ENCODE measurements around the gene TRPC4AP.

DNA sequence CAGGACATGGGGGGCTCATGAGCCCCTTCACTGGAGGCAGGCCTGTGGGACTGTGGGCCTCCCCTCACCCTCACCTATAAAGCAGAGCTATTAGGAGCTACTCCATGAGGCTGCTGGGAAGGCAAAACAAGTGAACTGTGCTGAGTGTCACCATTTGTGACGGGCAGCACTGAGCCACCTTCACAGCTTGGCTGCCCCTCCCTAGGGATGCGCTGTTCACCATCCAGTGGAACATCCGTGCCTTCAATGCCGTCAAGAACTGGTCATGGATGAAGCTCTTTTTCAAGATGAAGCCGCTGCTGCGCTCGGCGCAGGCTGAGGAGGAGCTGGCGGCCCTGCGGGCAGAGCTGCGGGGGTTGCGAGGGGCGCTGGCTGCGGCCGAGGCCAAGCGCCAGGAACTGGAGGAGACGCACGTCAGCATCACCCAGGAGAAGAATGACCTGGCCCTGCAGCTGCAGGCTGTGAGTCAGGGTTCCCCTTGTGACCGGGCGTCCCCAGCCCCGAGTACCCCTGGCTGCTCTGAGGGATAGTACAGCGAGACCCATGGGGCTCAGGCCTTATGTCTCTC lies 98.6 kb downstream of the TRPC4AP start:
- TF ChIP-seq, protein P1, sequence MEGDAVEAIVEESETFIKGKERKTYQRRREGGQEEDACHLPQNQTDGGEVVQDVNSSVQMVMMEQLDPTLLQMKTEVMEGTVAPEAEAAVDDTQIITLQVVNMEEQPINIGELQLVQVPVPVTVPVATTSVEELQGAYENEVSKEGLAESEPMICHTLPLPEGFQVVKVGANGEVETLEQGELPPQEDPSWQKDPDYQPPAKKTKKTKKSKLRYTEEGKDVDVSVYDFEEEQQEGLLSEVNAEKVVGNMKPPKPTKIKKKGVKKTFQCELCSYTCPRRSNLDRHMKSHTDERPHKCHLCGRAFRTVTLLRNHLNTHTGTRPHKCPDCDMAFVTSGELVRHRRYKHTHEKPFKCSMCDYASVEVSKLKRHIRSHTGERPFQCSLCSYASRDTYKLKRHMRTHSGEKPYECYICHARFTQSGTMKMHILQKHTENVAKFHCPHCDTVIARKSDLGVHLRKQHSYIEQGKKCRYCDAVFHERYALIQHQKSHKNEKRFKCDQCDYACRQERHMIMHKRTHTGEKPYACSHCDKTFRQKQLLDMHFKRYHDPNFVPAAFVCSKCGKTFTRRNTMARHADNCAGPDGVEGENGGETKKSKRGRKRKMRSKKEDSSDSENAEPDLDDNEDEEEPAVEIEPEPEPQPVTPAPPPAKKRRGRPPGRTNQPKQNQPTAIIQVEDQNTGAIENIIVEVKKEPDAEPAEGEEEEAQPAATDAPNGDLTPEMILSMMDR (IDR thresholded peaks at IDR 0.05; ENCODE audit: insufficient read depth, low read length, poor library complexity, severe bottlenecking) = no peak
- no peak for TF ChIP-seq EZH2phosphoT487 (conservative IDR thresholded peaks at IDR 0.05; ENCODE audit: low read length)

Data from SU-DHL-6 (cell line).